K562 (cell line): ENCODE results near the gene SPRTN.
A peak's percentile ranks its signal among the peaks of the same experiment; 100 is the strongest.

Experiments
- CTCF ChIP-seq, 3 experiments: IDR thresholded peaks in 2 of 3; conservative IDR thresholded peaks in 1 of 3; 2 replicates each; pipeline ENCODE4 v1.5.1; 2011 to 2012; ENCODE audit warnings: low read length in 3 of 3, mild to moderate bottlenecking in 3 of 3, control low read depth in 2 of 3, improper control_type of control experiment in 1 of 3, inconsistent platforms in 1 of 3, low read depth in 1 of 3, mixed read lengths in 1 of 3, moderate library complexity in 1 of 3; ENCODE audit not compliant: insufficient read depth in 2 of 3
- ELF4 ChIP-seq: fragments of 450-650 bp; formaldehyde crosslinking; IDR thresholded peaks from 2 replicates; pipeline ENCODE4 v1.4.0; 2022; ENCODE audit warnings: missing genetic modification characterization
- EP300 ChIP-seq: IDR thresholded peaks from 2 replicates; pipeline ENCODE4 v1.6.1; 2012; ENCODE audit warnings: low read length, improper control_type of control experiment
- USF1 ChIP-seq: sonication (generic); formaldehyde crosslinking; IDR thresholded peaks from 2 replicates; pipeline ENCODE4 v1.9.0; 2022; ENCODE audit warnings: mild to moderate bottlenecking, missing genetic modification reagents
- ZNF644 ChIP-seq: fragments of 200-800 bp; sonication (Bioruptor generic); IDR thresholded peaks from 2 replicates; pipeline ENCODE4 v1.6.1; 2016; ENCODE audit warnings: low read depth, missing genetic modification characterization, missing compliant biosample characterization

GRCh38 chr1:231337472-231338269, 422 bp upstream of the SPRTN start, which contains the start of gene EXOC8:
- TF ChIP-seq CTCF (IDR thresholded peaks at IDR 0.05 in 2 of 3, conservative IDR thresholded peaks at IDR 0.05 in 1 of 3; ENCODE audit: insufficient read depth in 2 of 3, low read depth in 1 of 3, low read length in 3 of 3) (peak in 2 of 3 experiments; percentile 5 to 19; a peak in 3 of 6 replicates), USF1 (CRISPR knock-in tag) (no peak), ZNF644 (no peak), EP300 (no peak), ELF4 (CRISPR knock-in tag) (peak; percentile 99)
